Measurements from ENCODE around the gene AUNIP.

AUNIP gene, protein sequence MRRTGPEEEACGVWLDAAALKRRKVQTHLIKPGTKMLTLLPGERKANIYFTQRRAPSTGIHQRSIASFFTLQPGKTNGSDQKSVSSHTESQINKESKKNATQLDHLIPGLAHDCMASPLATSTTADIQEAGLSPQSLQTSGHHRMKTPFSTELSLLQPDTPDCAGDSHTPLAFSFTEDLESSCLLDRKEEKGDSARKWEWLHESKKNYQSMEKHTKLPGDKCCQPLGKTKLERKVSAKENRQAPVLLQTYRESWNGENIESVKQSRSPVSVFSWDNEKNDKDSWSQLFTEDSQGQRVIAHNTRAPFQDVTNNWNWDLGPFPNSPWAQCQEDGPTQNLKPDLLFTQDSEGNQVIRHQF

DNA sequence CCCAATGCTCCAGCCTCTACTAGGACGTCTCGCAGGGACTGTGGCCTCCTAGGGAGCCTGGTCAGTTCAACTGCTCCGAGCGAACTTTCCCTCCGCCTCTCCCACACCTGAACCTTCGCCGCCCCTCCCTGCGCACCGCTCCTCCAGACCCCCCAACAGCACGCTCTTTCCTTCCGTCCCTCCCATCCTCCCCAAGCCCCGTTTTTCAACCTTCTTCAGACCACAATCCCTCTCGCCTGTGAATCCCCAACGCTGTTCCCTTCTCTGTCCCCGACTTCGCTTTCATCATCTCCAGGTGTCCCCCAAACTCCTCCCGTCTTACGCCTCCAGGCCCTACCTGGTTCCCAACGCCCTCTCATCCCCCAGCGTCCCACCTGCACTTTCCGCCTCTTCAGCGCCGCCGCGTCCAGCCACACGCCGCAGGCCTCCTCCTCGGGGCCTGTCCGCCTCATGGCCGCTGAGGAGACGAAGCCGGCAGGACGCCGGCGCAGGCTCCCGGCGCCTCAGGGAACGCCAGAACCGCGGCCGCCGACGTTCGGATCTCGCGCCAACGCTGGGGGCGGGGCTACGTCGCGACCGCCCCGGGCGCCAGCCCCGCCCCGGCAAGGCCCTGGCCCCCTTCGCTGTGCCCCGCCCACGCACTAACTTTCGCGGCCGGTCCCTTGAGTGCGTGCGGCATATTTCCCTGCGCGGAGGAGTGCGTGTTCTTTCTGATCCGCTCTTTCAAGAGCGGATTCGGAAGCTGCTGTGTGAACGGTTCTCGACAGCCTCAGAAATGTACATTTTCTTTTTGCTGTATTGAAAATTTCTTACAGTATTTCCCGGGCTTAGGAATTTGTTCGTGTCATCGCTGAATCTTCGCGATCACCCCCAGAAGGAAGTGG lies at the start of gene AUNIP:
Gene AUNIP, minus strand, starts transcription at position 552 of the 884 bp plus-strand sequence. Its CDS starts 100 bp downstream, at position 452.
- peak; percentile 75 for DNase-seq

DNA sequence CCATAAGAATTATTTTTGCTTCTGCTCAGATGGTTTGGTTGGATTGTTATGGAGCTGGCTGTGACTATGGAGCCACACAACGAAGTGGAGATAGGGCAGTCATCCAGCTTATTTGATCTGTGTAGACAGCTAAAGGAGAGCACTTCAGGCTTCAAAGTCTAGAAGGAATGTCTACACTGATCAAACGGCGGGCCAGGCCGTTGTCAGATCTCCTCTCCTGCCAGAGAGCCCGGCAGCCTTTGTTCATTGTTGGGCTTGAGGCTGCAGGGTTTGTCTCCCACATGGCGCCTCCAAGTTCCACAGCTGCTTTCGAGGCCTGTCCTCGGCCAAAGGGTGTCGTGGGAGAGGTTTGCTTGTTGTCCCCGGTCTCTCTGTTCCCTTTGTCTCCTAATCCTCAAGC lies 49.8 kb upstream of the AUNIP start:
- no peak for DNase-seq

DNA sequence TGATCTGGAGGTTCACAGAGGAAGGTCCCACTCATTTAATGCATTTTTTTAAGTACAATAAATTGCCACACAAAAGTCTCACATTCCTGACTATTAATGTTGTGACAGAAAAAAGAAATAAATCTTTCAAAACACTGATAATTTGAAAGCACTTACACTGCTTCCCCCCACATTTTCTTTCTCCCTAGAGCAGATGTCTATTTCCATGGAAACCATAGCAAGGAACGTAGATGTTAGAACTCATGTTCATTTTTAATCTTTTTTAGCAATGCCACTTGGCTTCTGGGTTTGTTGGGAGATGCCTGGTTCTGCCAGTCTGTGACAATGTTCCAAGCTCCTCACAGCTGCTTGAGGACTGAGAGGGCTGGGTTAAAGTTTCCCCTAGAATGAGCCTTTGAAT lies 48.9 kb upstream of the AUNIP start:
- no peak for DNase-seq

DNA sequence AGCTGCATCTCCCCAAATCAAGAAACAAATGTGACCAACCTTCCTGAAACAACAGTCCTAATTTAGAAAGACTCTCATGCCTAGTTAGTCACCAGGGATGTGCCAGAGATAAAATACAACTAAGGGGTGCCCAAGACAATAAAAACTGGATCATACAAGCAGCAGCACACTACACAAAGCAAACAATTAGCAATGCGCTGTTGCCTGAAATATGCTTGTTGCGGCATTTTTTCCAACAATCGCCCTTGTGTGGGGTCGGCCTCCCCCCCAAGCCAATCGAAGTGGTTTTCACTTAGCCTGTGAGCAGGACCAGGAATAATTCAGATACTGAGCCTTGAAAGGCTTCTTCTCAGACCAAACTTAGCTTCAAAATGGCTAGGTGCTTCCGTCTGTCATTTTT lies 48.3 kb upstream of the AUNIP start:
- DNase-seq: no peak

DNA sequence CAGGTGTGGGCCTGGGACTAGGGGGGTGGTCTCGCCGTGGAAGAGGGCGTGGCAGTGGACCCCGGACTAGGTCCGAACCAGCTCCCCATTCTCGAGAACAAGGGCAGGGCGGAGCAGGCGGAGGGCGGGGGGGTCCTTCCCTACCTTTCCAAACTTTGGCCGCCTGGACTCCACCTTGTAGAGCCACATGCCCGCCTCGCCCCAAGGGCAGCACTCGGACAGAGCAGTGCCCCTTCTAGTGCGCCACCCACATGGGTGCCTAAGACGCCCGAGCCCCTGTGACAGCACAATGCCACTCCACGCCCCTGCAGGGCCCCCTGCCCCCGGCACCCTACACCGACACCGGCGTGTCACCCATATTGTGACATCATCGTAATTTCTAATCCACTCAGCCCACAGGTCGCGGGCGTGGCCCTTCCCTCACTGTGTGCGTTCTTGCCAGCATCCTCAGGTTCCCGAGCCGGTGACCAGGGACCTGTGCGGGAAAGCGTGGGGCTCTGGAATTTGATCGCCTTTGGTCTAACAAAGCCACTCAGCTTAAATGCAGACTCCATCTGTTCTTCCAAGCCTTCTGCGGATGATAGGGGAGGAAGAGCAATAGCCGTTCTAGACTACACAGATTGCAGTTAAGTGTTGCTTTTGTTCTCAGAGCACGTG lies 47.5 kb upstream of the AUNIP start:
- DNase-seq: peak; percentile 80

DNA sequence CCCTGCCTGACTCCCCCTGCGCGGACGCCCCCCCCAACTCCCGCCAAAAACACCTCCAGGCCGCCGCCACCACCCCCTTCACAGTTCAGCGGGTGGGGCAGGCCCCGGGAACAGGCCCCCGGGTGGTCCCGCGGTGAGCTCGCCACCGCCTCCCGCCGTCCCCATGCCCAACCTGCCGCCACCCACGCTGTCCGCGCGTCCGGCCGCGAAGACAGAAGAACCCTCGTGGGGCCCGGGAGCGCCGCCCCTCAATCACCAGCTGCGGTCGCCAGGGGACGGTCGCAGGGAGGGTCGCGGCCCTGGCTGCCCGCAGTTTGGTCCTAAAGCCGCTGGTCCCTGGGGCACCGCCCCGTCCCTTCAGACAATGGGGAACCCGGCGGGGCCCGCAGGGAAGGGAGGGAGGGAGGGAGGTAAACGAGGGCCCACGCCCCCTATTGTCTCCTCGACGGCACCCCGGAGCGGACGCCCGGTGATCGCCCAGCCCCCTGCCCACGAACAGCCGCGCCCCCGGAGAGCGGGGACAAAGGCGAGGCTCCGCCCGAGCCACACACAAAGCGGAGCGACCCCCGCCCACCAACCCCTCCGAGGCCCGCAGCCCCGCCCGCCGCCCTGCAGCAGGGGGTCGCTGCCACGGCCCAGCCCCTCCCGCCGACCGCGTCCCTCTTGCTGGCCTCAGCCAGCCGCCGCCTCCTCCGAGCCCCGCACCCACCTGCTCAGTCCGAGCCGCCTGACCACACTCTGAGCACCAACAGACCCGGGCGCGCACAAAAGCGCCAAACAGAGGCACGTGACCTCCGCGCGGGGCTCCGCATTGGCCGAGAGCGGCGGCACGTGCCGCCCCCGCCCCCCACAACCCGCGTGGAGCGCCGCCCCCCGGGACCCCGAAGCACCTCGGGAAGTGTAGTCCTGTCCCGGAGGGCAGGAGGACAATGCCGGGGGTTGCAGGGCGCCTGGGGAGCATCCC lies 46.7 kb upstream of the AUNIP start, which contains the start of gene STMN1:
Gene STMN1, minus strand, starts transcription at position 740 of the 964 bp plus-strand sequence. CDS start 1,743 bp downstream, outside the sequence.
- DNase-seq: peak; percentile 97

DNA sequence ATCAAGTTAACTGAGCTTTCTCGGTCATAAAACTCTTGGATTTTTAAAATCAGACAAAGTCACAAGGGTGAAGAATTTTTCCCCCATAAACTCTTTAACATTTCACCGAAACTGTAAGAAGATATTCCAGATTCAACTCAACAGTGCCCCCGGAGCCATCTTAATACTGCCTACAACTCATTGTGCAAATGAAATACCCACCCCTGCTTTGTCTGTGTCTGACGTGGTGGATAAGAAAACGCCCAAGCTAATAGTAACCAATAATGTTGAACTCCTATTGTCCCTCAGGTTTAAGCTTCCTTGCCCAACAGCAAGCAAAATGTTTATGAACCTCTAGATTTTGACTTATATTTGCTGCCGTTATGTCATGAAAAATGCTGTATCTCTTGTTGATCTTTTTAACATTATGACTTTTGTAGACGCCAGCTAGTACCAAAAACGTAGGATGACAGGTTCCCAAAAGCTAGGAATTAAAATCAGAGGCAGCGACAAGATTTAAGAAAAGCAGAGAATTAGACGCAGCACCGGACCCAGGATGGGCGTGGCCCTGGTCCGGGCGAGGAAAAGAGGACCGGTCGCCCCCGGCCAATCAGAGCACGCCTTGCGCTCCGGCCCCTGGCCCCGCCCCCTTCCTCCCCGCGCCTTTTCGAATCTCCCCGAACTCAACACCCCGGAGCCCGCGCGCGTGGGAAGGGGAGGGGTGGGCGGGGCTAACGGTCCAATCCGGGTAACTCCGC lies 45.9 kb upstream of the AUNIP start:
- peak; percentile 93 for DNase-seq

DNA sequence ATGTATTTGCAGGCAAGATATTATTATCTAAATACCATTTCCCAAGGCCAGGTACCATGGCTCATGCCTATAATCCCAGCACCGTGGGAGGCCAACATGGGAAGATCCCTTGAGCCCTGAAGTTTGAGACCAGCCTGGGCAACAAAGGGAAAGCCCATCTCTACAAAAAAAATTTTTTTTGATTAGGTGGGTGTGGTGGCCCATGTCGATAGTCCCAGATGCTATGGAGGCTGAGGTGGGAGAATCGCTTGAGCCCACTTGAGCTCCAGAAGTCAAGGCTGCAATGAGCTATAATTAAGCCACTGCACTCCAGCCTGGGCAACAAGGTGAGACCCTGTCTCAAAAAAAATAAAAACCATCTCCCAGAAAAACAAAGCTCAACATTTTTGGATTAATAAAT lies 44.7 kb upstream of the AUNIP start:
- no peak for DNase-seq

DNA sequence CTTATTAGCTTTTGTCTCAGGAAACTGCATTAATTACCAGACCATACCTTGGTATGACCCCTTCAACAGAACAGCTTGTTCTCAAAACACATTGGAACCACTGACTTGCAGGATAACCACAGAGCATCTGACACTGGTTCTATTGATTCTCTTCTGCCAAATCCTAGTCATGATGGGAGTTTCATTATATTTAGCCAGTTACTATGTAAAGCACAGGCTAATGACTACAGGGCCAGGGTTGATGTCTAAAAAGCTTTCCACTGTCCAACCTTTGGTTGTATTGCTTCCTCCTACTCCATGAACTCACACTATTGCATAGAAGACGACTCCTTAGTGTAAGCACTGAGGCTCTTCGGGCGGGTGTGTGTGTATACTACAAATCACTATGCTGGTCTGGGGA lies 43.2 kb upstream of the AUNIP start:
- DNase-seq: no peak

DNA sequence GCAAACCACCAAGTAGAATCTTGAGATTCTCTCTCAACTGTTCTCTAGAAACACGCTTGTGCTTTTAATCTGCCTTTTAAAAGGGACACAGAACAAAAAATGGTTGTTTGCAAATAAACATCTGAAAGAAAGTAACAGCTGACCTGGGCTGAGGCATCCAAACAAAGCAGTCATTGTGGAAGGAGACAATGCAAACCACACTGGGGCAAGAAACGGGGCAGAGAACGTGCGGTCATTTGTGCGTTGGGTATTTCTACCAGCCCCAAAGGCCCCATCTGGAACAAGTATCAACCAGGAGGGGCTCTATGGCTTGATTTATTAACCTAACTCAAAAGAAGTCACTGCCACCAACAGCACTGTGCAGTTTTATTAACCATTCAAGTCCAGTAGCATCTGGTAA lies 41.0 kb upstream of the AUNIP start:
- DNase-seq: no peak

DNA sequence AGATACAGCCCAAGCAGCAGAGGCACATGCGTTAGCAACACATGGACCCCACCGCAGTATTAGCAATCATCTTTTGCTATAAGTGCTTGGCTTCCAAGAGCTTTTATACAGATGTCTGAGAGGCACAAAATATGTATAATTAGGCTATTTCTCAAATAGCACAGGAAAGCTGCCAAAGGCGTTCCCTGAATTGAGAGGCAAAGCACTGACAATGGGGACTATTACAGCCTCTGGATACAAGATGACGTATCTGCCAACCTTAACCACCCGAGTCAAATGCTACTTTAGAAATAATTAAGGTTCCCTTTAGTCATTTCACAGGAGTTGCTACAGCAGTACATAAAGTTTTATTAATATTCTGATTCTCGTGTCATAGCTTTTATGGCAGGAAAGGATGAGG lies 40.5 kb upstream of the AUNIP start:
- DNase-seq: no peak

DNA sequence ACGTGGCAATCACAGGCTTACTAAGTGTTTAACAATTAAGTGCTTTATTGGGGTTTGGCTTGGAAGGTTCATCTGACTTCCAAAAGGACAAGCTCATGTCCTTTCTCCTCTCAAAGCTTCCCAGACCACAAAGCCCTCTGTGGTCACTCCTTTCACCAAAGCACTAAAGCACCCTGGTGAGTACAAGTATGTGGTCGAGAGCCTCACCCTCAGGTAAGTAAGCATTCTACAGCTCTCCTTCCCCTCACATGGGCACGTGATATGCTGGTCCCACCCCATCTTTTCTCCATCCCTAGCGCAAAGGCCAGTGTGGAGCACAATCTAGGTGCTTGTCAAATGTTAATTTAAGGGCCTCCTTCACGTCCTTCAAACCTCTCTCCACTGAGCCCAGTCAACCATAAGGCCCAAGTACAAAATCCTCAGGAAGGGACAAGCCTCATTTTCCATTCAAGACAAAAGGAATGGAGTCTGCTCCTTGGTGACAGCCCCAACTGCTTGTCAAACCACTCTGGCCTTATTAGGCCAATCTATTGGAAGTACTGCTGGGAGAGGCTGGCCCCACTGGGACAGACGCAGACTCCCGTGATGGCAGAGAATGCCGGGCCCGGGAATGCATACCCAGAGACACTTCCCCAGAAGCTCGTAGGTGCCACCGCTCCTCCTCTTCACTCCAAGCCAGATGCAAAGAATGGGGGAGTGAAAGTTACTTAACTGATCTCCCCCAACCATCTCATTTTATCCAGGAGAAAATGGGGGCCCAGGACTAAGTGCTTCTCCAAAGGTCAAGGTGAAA lies 39.2 kb upstream of the AUNIP start:
- no peak for DNase-seq

DNA sequence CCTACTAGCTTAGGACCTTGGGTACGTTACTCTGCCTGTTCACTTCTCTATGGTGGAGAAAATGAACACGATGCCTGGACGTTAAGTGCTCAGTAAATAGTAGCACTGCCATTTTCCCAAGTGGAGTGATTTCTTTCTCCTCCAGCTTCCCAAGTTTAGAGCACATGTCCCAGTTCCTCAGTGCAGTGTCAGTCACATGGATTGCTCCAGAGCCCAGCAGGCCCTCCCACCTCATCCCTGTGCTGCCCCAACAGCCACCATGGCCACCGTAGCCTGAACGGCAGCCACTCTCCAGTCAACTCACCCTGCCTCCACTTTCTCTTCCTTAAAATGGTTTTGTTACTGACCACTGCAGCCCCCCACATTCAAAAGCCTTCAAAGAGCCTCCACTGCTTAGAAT lies 38.5 kb upstream of the AUNIP start:
- DNase-seq: no peak

DNA sequence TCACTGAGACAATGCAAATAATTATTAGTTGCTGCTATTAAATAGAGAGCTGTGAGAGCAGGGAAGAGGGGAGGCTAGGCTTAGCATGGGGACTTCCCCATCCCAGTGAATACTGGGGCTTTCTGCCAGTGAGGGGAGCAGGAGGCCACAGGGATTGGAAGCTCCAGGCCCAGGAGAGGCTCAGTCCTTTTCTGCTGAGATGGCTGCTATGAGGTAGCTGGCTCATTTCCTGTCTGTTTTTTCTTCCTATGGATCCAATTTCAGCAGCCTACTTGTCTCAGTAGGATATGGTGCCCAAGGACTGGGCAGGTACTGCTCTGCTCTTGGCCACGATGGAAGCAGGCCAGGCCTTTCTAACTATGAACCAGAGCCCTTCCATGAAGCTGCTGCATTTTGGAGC lies 37.0 kb upstream of the AUNIP start:
- no peak for DNase-seq

DNA sequence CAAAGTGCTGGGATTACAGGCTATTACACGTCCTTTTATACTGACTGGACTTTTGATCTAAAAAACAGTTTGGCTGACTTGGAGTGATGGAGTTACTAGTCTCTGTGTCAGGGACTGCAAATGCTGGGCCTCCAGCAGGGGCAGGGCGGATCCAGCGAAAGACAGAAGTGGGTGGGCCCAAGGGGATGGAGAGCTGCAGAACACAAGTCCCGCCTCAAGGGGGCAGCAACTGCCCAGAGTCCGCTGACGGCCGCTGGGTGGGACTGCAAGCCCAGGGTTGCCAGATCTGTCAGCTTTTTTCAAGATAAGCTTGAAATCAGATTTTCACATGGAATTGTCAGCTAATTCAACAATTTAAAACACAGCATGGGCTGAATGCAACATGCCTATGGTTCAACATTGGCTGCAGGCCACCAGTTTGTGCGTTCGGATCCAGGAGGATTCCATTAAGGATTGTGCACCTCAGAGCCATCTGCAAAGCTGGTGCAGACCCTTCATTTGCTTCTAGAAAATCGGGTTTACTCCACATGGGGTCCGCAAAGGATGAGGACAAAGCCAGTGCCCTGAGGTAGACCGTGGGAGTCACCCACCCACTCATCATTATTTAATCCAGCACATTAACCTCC lies 36.2 kb upstream of the AUNIP start:
- DNase-seq: peak; percentile 76

DNA sequence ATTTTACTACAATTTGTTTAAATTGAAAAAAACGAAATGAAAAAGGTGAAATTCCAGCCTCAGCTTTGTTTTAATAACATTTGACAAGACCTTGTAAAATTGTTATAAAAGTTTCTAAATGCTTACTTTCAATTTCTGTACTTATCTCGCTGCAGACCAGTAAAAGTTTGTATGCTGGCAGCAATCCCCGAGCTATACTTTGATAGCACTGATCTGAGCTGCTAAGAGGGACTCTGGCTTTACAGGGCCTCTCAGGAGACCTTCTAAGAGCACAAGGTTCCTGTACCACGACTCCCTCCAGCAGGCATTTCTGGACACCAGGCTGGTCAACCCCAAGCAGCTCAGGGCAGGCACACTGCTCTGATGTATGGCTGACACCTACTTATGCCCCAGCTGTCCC lies 33.9 kb upstream of the AUNIP start:
- DNase-seq: no peak

DNA sequence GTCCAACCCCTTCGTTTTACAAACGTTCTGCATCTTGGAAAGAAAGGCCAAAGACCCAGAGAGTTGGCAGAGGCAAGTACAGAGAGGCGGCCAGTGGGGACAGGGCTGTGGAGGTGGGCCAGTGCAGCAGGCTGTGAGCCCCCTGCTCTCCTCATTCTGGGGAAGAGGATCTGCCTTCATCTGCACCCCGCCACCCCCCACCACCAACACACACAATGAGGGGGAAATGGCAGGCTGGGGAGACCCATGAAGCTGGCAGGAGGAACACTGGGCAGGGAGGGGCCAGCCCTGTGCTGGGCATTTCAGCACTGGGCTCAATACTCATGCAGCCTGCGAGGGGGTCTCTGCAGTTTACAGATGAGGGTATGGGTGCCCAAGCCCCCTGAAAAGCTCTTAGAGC lies 32.3 kb upstream of the AUNIP start:
- no peak for DNase-seq

DNA sequence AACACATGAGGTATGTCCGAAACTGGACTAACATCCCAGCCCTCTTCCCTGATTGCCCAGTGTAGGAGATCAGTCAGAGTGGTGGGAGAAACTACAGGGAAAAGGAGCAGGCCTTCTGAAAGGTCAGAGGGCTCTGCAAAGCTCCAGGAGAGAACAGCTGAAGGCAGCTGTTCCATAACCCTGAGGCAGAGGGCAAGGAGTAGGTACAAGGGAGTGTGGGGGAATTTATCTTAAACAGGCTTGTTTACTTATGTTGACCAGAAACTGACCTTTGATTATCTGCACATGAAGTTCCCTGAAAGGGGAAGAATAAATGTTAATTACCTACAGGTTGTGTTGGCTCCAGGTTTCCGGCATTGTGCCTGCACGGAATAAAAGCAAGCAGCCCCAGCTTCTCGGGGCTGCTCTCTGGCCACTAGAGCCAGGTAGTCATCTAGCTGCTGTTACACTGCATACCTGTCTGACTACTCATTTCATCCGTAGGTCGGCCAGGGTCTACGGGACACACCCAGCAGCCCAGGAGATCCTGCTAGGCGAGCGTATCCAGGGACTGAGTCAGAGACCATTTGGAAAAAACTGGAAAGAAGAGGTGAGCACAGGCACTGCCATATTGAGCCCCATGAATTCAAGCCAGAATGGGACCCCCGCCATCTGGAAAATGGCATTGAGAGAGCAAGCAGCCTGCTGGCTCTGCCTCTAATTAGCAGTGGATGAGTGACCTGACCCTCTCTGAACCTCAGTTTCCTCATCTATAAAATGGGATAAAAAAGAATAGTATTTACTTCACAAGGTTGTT lies 31.2 kb upstream of the AUNIP start:
- peak; percentile 33 for DNase-seq

DNA sequence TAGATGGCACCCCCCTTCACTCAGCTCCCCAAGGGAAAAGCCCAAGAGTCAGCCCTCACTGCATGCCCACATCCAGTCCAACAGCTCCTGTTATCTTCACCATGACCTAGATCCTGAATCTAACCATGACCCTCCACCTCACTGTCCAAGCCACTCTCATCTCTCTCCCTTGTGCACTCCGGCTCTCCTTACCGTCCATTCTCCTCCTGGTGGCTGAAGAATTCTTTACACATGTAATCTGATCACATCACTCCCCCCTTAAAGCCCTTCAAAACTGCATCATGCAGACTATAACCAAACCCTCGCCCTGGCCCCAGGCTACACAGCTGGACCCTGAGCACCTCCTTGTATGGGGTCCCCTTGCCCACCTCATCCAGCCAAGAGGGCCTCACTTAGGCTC lies 30.2 kb upstream of the AUNIP start:
- DNase-seq: peak; percentile 87
